Stomach (tissue), 4 donors: ENCODE results near the gene NWD2.

Experiments
- EP300 ChIP-seq: sonication (generic); formaldehyde crosslinking; IDR thresholded peaks from one replicate; pipeline ENCODE4 v1.6.1; 2017; ENCODE audit warnings: antibody characterized with exemption
- POLR2A ChIP-seq, 4 donors: fragments of 450-650 bp; IDR thresholded peaks; one replicate each; pipeline ENCODE4 v1.6.1; 2016; ENCODE audit warnings: antibody characterized with exemption in 4 of 4, control low read depth in 2 of 4, mild to moderate bottlenecking in 1 of 4, moderate library complexity in 1 of 4
- TF ChIP-seq, protein P1 (sequence below), 7 experiments: fragments of 450-650 bp in 4 of 7; fragments of 200-600 bp in 3 of 7; sonication (generic) in 3 of 7; IDR thresholded peaks; one replicate each; pipeline ENCODE4 v1.5.1; 2016 to 2019; ENCODE audit warnings: antibody characterized with exemption in 7 of 7, control low read depth in 2 of 7, mild to moderate bottlenecking in 1 of 7

DNA sequence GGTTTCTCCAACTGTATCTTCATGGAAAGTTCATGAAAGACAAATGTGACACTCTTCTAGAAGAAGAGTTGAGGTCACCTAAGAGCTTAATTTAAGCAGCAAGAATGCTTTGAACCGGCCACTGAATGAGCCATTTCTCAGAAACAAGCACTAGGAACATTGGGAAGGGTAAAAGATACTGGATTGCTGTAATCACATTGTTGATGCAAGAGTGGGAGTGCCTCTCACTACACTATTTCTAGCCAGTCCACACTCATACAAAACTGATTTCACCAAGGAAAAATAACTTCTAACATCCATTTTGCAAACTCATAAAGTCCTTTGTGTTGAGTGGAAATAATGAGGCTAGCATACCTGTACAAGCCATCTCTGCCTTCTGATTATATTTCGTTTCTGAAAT, 221.3 kb downstream of the NWD2 start:
- TF ChIP-seq, protein P1, sequence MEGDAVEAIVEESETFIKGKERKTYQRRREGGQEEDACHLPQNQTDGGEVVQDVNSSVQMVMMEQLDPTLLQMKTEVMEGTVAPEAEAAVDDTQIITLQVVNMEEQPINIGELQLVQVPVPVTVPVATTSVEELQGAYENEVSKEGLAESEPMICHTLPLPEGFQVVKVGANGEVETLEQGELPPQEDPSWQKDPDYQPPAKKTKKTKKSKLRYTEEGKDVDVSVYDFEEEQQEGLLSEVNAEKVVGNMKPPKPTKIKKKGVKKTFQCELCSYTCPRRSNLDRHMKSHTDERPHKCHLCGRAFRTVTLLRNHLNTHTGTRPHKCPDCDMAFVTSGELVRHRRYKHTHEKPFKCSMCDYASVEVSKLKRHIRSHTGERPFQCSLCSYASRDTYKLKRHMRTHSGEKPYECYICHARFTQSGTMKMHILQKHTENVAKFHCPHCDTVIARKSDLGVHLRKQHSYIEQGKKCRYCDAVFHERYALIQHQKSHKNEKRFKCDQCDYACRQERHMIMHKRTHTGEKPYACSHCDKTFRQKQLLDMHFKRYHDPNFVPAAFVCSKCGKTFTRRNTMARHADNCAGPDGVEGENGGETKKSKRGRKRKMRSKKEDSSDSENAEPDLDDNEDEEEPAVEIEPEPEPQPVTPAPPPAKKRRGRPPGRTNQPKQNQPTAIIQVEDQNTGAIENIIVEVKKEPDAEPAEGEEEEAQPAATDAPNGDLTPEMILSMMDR (IDR thresholded peaks at IDR 0.05), result no peak
- no peak for TF ChIP-seq POLR2A (IDR thresholded peaks at IDR 0.05)
- no peak for TF ChIP-seq EP300
